KMS-11 (cell line): ENCODE results near the gene KLF17.
"Not testable (repeated sequence)": the region's sequence is repeated elsewhere in the genome, so short reads cannot be mapped to it uniquely, and the experiment has no call there.

Experiments used
- H2AFZ ChIP-seq: fragments of 200-600 bp; sonication (generic); 2 replicates; pipeline ENCODE4 v1.6.1; 2016; ENCODE audit warnings: antibody characterized with exemption, mixed run types, low read depth
- H3K27ac ChIP-seq: fragments of 200-600 bp; sonication (generic); 2 replicates; pipeline ENCODE4 v1.6.1; 2016; ENCODE audit warnings: mild to moderate bottlenecking, mixed run types
- H3K27me3 ChIP-seq: fragments of 200-600 bp; sonication (generic); 2 replicates; pipeline ENCODE4 v1.6.1; 2017; ENCODE audit warnings: mild to moderate bottlenecking, low read depth, mixed run types, moderate library complexity; ENCODE audit not compliant: insufficient read depth
- H3K36me3 ChIP-seq: fragments of 200-600 bp; sonication (generic); 2 replicates; pipeline ENCODE4 v1.6.1; 2017; ENCODE audit warnings: mild to moderate bottlenecking, mixed run types; ENCODE audit not compliant: insufficient read depth
- H3K4me1 ChIP-seq: fragments of 200-600 bp; sonication (generic); 2 replicates; pipeline ENCODE4 v1.6.1; 2016; ENCODE audit warnings: mild to moderate bottlenecking, low read depth, mixed run types; ENCODE audit not compliant: poor library complexity, severe bottlenecking
- H3K4me2 ChIP-seq: fragments of 200-600 bp; sonication (generic); 2 replicates; pipeline ENCODE4 v1.7.0; 2016; ENCODE audit warnings: mild to moderate bottlenecking, mixed run types
- H3K4me3 ChIP-seq: fragments of 200-600 bp; sonication (generic); IDR thresholded peaks from 2 replicates; pipeline ENCODE4 v1.6.1; 2017; ENCODE audit warnings: low read depth, low read length, mixed read lengths; ENCODE audit not compliant: insufficient read depth
- H3K79me2 ChIP-seq: fragments of 200-600 bp; sonication (generic); 2 replicates; pipeline ENCODE4 v1.6.1; 2016; ENCODE audit warnings: low read depth, mixed run types; ENCODE audit not compliant: insufficient read depth
- H3K9ac ChIP-seq: fragments of 200-600 bp; sonication (generic); 2 replicates; pipeline ENCODE4 v1.6.1; 2016; ENCODE audit warnings: mild to moderate bottlenecking, mixed run types
- H4K20me1 ChIP-seq: fragments of 200-600 bp; sonication (generic); 2 replicates; pipeline ENCODE4 v1.6.1; 2016; ENCODE audit warnings: mild to moderate bottlenecking, mixed run types; ENCODE audit not compliant: insufficient read depth
- TF ChIP-seq, protein P1 (sequence below): fragments of 200-600 bp; sonication (generic); conservative IDR thresholded peaks from 2 replicates; pipeline ENCODE4 v1.6.1; 2017; ENCODE audit warnings: low read depth, mild to moderate bottlenecking, antibody characterized with exemption, low read length, moderate library complexity, mixed read lengths

KLF17 gene

GRCh38 chr1:44114098-44114497 lies 4.5 kb upstream of the KLF17 start:
- no peaks in the 10 kb centered on the region for H4K20me1 ChIP-seq
- no peak overlapping the region for H3K4me2 ChIP-seq
- TF ChIP-seq, protein P1, sequence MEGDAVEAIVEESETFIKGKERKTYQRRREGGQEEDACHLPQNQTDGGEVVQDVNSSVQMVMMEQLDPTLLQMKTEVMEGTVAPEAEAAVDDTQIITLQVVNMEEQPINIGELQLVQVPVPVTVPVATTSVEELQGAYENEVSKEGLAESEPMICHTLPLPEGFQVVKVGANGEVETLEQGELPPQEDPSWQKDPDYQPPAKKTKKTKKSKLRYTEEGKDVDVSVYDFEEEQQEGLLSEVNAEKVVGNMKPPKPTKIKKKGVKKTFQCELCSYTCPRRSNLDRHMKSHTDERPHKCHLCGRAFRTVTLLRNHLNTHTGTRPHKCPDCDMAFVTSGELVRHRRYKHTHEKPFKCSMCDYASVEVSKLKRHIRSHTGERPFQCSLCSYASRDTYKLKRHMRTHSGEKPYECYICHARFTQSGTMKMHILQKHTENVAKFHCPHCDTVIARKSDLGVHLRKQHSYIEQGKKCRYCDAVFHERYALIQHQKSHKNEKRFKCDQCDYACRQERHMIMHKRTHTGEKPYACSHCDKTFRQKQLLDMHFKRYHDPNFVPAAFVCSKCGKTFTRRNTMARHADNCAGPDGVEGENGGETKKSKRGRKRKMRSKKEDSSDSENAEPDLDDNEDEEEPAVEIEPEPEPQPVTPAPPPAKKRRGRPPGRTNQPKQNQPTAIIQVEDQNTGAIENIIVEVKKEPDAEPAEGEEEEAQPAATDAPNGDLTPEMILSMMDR: no peak
- H3K4me1 ChIP-seq: peaks cover 15% of the 10 kb centered on the region
- no peak overlapping the region for H2AFZ ChIP-seq
- no peak overlapping the region for H3K4me3 ChIP-seq
- no peaks in the 10 kb centered on the region for H3K27me3 ChIP-seq
- no peak overlapping the region for H3K27ac ChIP-seq
- H3K79me2 ChIP-seq: no peaks in the 10 kb centered on the region
- no peaks in the 10 kb centered on the region for H3K36me3 ChIP-seq
- H3K9ac ChIP-seq: no peak overlapping the region

DNA sequence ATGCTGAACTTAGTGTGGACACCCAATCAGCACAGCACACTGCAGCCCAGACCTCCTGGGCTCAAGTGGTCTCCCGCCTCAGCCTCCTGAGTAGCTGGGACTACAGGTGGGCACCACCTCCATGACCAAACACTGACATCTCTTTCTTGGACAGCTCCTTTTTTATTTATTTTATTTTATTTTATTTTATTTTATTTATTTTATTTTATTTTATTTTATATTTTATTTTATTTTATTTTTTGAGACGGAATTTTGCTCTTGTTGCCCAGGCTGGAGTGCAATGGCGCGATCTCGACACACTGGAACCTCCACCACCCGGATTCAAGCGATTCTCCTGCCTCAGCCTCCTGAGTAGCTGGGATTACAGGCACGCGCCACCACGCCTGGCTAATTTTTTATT lies 1.3 kb upstream of the KLF17 start:
- not testable (repeated sequence) for H3K27me3 ChIP-seq, H3K27ac ChIP-seq, H4K20me1 ChIP-seq, H3K4me3 ChIP-seq, H3K79me2 ChIP-seq, H3K9ac ChIP-seq, H3K36me3 ChIP-seq, H2AFZ ChIP-seq, H3K4me2 ChIP-seq
- peaks cover 15% of the 10 kb centered on the region for H3K4me1 ChIP-seq

DNA sequence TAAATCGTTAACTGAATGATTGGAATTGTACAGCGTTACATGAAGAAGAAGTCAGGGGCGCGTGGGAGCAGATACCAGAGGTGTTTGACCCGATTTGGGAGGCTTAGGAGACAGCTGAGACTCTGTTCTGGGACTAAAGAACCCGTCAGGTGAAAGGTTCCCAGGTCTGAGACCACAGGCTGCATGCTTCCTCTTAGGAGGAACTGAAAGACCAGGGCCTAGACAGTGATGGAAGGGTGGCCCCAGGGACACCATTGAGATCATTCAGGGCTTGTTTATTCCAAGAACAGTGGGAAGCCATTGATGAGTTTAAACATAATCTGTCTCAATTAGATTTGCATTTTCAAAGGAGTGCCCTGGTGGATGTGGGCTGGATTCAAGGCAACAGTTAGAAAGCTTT lies 904 bp downstream of the KLF17 start:
- Histone ChIP-seq H3K4me2 (no peak overlapping the region), H3K27ac (no peak overlapping the region), H2AFZ (no peak overlapping the region), H3K36me3 (no peaks in the 10 kb centered on the region), H3K27me3 (no peaks in the 10 kb centered on the region), H4K20me1 (no peaks in the 10 kb centered on the region), H3K4me1 (no peaks in the 10 kb centered on the region), H3K4me3 (no peak overlapping the region), H3K9ac (no peak overlapping the region), H3K79me2 (no peaks in the 10 kb centered on the region)
- TF ChIP-seq, protein P1: no peak

DNA sequence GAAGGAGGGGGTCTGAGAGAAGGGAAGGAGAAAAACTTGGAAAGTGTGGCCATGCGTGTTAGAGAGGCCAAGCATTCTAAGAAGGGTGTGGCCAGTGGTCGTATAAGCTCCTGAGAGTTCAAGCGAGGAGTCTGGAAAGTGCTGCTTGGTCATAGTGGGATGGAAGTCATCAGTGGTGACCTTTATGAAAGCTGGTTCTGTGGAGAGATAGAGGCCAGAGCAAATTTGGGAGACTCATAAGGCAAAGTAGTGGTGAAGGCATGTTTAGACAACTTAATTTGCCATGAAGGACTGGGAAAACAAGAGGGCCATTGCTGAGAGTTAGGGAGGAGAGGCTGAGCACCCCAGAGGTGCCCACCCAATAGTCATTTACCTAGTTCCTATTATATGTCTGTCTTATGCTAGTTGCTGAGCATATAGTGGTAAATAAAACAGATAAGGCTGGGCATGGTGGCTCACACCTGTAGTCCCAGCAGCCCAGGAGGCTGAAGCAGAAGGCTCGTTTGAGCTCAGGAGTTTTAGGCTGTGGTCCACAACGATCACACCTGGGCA lies 1.9 kb downstream of the KLF17 start:
- Histone ChIP-seq H3K4me3 (no peak overlapping the region), H3K79me2 (no peaks in the 10 kb centered on the region), H3K27ac (no peak overlapping the region), H3K9ac (no peak overlapping the region), H4K20me1 (no peaks in the 10 kb centered on the region), H2AFZ (no peak overlapping the region), H3K4me2 (no peak overlapping the region), H3K27me3 (no peaks in the 10 kb centered on the region), H3K4me1 (no peaks in the 10 kb centered on the region), H3K36me3 (no peaks in the 10 kb centered on the region)
- TF ChIP-seq, protein P1: no peak

GRCh38 chr1:44129616-44130500 lies 11.2 kb downstream of the KLF17 start:
- Histone ChIP-seq H3K36me3 (no peaks in the 10 kb centered on the region), H3K27ac (no peak overlapping the region), H2AFZ (no peak overlapping the region), H3K4me3 (no peak overlapping the region), H3K79me2 (no peaks in the 10 kb centered on the region), H4K20me1 (no peaks in the 10 kb centered on the region), H3K4me1 (no peaks in the 10 kb centered on the region), H3K27me3 (no peaks in the 10 kb centered on the region), H3K4me2 (no peak overlapping the region), H3K9ac (no peak overlapping the region)
- TF ChIP-seq, protein P1: no peak
